Measurements from ENCODE around the gene STMP1.

DNA sequence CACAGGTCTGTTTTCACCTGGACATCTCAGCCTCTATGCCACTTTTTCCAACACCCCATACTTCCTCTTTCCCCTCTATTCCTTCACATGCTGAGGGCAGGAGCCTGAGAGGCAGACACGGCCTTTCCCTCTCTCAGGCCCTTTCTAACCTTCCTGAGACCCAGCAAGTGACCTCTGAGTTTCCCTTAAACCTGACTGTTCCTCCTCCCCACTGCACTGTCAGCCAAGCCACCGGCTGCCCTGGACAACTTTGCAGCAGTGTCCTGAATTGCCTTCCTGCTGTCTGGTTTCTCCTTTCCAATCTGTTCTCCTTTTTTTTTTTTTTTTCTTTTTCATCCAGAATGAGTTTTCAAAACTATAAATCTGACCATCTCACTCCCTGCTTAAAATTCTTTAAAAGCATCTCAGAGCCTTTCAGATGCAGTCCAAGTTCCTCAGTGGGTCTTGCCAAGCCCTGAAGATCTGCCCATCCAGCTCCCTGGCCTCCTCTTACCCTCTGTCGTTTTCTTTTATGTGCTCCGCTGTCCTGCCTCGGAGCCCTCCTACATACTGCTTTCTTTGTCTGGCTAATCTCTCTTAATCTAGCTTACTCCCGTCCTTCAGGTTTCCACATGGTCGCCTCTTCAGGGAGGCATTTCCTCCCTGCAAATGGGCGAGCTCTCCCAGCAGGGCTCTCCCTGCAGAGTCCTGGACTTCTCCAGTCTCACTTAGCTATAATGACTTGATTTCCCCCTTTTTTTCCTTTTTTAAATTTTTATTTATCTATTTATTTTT lies 35.1 kb downstream of the STMP1 start:
- TF ChIP-seq CTCF (IDR thresholded peaks at IDR 0.05) (no peak), POLR2A (IDR thresholded peaks at IDR 0.05) (no peak)

Data from sigmoid colon (tissue), 3 donors.